Astrocyte (in vitro differentiated cells and primary cell): ENCODE data around the gene PIGU. TPM values are rescaled to one million over a fixed set of nuclear protein-coding genes. Genes with fewer than 3 reads are reported as not detected.

Experiments used
- DNase-seq: peaks from one replicate; pipeline ENCODE4 v3.0.0-alpha.2; 2010; ENCODE audit warnings: low read depth
- FAIRE-seq: peaks from 2 replicates; lab custom pipeline; 2011; peaks lifted over from hg19 to GRCh38; lab: Jason Lieb, UNC
- H2AFZ ChIP-seq: 2 replicates; pipeline ENCODE4 v1.6.0; 2012; ENCODE audit warnings: low read depth, low read length, inconsistent platforms
- H3K27ac ChIP-seq: 2 replicates; pipeline ENCODE4 v1.5.1; 2011; ENCODE audit warnings: low read depth, low read length, inconsistent platforms
- H3K27me3 ChIP-seq: 2 replicates; pipeline ENCODE4 v1.6.0; 2011; ENCODE audit warnings: low read length, inconsistent platforms; ENCODE audit not compliant: insufficient read depth
- H3K36me3 ChIP-seq: 2 replicates; pipeline ENCODE4 v1.5.1; 2011; ENCODE audit warnings: low read length, inconsistent platforms; ENCODE audit not compliant: insufficient read depth
- H3K4me1 ChIP-seq: 2 replicates; pipeline ENCODE4 v1.5.1; 2011; ENCODE audit warnings: low read length, inconsistent platforms; ENCODE audit not compliant: insufficient read depth
- H3K4me2 ChIP-seq: 2 replicates; pipeline ENCODE4 v1.6.0; 2012; ENCODE audit warnings: low read length, inconsistent platforms
- H3K4me3 ChIP-seq: 2 replicates; pipeline ENCODE4 v1.5.1; 2011; ENCODE audit warnings: low read depth, mild to moderate bottlenecking, low read length, inconsistent platforms; ENCODE audit not compliant: insufficient read depth
- H3K79me2 ChIP-seq: 2 replicates; pipeline ENCODE4 v1.6.0; 2012; ENCODE audit warnings: mild to moderate bottlenecking, low read length, inconsistent platforms; ENCODE audit not compliant: insufficient read depth
- H3K9ac ChIP-seq: 2 replicates; pipeline ENCODE4 v1.6.0; 2012; ENCODE audit warnings: mild to moderate bottlenecking, low read length, inconsistent platforms
- H3K9me3 ChIP-seq: 2 replicates; pipeline ENCODE4 v1.5.1; 2012; ENCODE audit warnings: low read depth, mild to moderate bottlenecking, low read length, inconsistent platforms; ENCODE audit not compliant: insufficient read depth
- H4K20me1 ChIP-seq: 2 replicates; pipeline ENCODE4 v1.6.0; 2012; ENCODE audit warnings: low read length, inconsistent platforms; ENCODE audit not compliant: insufficient read depth
- H3K27ac Mint-ChIP-seq: one replicate; pipeline ENCODE4 v1.8.0; 2021; ENCODE audit warnings: mild to moderate bottlenecking, mixed read lengths; ENCODE audit not compliant: unreplicated experiment
- H3K27me3 Mint-ChIP-seq: one replicate; pipeline ENCODE4 v1.8.0; 2021; ENCODE audit warnings: low read depth, mixed read lengths; ENCODE audit not compliant: unreplicated experiment
- H3K36me3 Mint-ChIP-seq: one replicate; pipeline ENCODE4 v1.8.0; 2021; ENCODE audit warnings: low read depth, mixed read lengths; ENCODE audit not compliant: unreplicated experiment
- H3K4me1 Mint-ChIP-seq: one replicate; pipeline ENCODE4 v1.8.0; 2021; ENCODE audit warnings: low read depth, mixed read lengths; ENCODE audit not compliant: unreplicated experiment
- H3K4me3 Mint-ChIP-seq: one replicate; pipeline ENCODE4 v1.8.0; 2021; ENCODE audit warnings: mild to moderate bottlenecking, moderate library complexity, mixed read lengths; ENCODE audit not compliant: unreplicated experiment
- H3K9me3 Mint-ChIP-seq: one replicate; pipeline ENCODE4 v1.8.0; 2021; ENCODE audit warnings: mild to moderate bottlenecking, mixed read lengths; ENCODE audit not compliant: unreplicated experiment
- CTCF ChIP-seq: IDR thresholded peaks from 2 replicates; pipeline ENCODE4 v1.5.1; 2011; ENCODE audit warnings: low read depth, mild to moderate bottlenecking, inconsistent platforms, low read length, moderate library complexity; ENCODE audit not compliant: insufficient read depth
- EZH2 ChIP-seq: IDR thresholded peaks from 2 replicates; pipeline ENCODE4 v1.6.1; 2012; ENCODE audit warnings: mild to moderate bottlenecking, low read length, inconsistent platforms; ENCODE audit not compliant: insufficient read depth
- total RNA-seq: library from RNA; stranded (reverse); gene quantifications from 2 replicates; pipeline ENCODE4 v1.2.1, GENCODE V29; 2021

The PIGU gene
- total RNA-seq, 1 donor from 2014 or later = 16.7 TPM

DNA sequence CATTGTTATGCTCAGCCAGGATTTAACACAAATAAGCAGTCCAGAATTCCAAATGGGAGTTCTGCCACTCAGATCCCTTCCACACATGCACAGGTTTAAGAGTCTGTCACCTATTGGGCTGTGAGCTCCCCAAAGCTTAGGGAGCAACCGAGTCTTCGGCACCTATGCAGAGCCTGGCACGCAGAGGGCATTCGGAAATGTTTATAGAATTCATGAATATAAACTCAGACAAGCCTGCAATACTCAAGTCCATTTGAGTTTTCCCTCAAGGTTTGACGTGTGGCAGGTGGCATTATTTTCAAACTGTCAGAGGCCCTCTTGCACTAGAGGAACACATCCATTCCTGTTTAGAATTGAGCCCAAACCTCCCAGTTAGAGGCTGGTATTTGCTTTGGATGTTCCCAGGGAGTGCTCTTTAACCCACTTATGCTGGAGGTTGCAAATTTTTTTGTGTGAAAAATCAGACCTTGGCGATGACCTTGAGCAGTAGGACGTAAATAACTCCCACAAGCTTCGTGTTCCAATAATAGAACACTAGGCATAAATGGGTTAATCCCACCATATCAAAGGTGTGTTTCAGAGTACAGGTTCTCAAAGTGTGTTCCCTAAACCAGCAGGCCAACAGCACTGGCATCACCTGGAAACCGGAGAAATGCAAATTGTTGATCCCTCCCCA is 90.3 kb downstream of the PIGU start:
- Mint-ChIP-seq H3K4me3 (no peak overlapping the region), H3K36me3 (no peaks in the 10 kb centered on the region), H3K9me3 (no peaks in the 10 kb centered on the region), H3K4me1 (peaks cover 16% of the 10 kb centered on the region), H3K27me3 (no peaks in the 10 kb centered on the region), H3K27ac (no peak overlapping the region)
- no peaks in the 10 kb centered on the region for H3K9me3 ChIP-seq
- H3K27me3 ChIP-seq = no peaks in the 10 kb centered on the region
- no peak for FAIRE-seq
- no peak overlapping the region for H3K27ac ChIP-seq
- no peak overlapping the region for H3K9ac ChIP-seq
- no peaks in the 10 kb centered on the region for H3K79me2 ChIP-seq
- no peak overlapping the region for H2AFZ ChIP-seq
- TF ChIP-seq CTCF = no peak
- no peak for TF ChIP-seq EZH2
- peaks cover 4% of the 10 kb centered on the region for H3K36me3 ChIP-seq
- no peaks in the 10 kb centered on the region for H4K20me1 ChIP-seq
- H3K4me3 ChIP-seq = no peak overlapping the region
- H3K4me1 ChIP-seq = peaks cover 11% of the 10 kb centered on the region
- no peak for DNase-seq
- H3K4me2 ChIP-seq = no peak overlapping the region

GRCh38 chr20:34585019-34585418 is 91.9 kb downstream of the PIGU start:
- Mint-ChIP-seq H3K36me3 (peaks cover 2% of the 10 kb centered on the region), H3K27ac (no peak overlapping the region), H3K9me3 (no peaks in the 10 kb centered on the region), H3K4me1 (peaks cover 25% of the 10 kb centered on the region), H3K4me3 (no peak overlapping the region), H3K27me3 (no peaks in the 10 kb centered on the region)
- Histone ChIP-seq H3K9ac (no peak overlapping the region), H3K4me2 (no peak overlapping the region), H2AFZ (no peak overlapping the region), H3K4me3 (no peak overlapping the region), H4K20me1 (no peaks in the 10 kb centered on the region), H3K79me2 (no peaks in the 10 kb centered on the region), H3K36me3 (peaks cover 4% of the 10 kb centered on the region), H3K9me3 (no peaks in the 10 kb centered on the region), H3K27me3 (no peaks in the 10 kb centered on the region), H3K4me1 (peaks cover 19% of the 10 kb centered on the region), H3K27ac (no peak overlapping the region)
- FAIRE-seq (no peak), DNase-seq (no peak)
- no peak for TF ChIP-seq EZH2

DNA sequence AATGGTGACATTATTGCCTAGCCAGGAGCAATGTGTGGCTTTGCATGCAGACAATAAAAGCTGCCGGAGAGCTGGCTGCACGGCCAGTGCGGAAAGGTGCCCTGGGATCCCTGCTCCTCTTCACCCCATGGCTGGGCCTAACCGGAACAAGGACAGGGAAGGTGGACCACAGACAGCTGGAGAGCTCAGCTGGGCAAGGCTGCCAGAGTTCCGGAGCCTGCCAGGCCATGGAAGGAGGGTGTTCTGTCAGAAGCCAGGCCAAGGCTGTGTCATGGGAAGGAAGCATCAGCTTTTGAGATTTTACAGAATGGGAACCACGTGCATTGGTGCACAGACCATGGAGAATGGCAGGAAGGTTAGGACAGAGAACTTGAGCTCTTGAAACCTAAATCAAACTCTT is 93.3 kb downstream of the PIGU start:
- H3K36me3 Mint-ChIP-seq = peaks cover 2% of the 10 kb centered on the region
- Histone ChIP-seq H3K4me3 (no peak overlapping the region), H3K4me2 (no peak overlapping the region), H4K20me1 (no peaks in the 10 kb centered on the region), H3K9me3 (no peaks in the 10 kb centered on the region), H2AFZ (no peak overlapping the region), H3K27me3 (no peaks in the 10 kb centered on the region), H3K27ac (no peak overlapping the region), H3K9ac (no peak overlapping the region), H3K4me1 (peaks cover 33% of the 10 kb centered on the region), H3K36me3 (peaks cover 3% of the 10 kb centered on the region), H3K79me2 (no peaks in the 10 kb centered on the region)
- DNase-seq = no peak
- no peaks in the 10 kb centered on the region for H3K9me3 Mint-ChIP-seq
- no peaks in the 10 kb centered on the region for H3K27me3 Mint-ChIP-seq
- H3K27ac Mint-ChIP-seq = no peak overlapping the region
- no peak overlapping the region for H3K4me3 Mint-ChIP-seq
- FAIRE-seq = no peak
- TF ChIP-seq EZH2 (no peak), CTCF (no peak)
- H3K4me1 Mint-ChIP-seq = peaks cover 37% of the 10 kb centered on the region
